Measurements from ENCODE around the gene CDH4.

DNA sequence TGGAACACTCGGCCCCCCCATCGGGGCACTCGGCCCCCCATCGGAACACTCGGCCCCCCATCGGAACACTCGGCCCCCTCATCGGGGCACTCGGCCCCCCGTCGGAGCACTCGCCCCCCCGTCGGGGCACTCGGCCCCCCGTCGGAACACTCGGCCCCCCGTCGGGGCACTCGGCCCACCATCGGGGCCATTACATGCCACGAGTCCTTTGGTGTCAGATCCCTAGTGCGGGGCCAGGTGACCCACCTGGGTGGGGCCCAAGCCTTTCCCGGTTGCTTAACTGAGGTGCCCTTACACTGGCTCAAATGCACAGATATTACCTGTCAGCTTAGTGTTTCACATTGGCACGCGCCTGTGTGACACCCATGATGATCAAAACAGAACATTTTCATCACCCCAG, 717.7 kb downstream of the CDH4 start:
- TF ChIP-seq, protein P1, sequence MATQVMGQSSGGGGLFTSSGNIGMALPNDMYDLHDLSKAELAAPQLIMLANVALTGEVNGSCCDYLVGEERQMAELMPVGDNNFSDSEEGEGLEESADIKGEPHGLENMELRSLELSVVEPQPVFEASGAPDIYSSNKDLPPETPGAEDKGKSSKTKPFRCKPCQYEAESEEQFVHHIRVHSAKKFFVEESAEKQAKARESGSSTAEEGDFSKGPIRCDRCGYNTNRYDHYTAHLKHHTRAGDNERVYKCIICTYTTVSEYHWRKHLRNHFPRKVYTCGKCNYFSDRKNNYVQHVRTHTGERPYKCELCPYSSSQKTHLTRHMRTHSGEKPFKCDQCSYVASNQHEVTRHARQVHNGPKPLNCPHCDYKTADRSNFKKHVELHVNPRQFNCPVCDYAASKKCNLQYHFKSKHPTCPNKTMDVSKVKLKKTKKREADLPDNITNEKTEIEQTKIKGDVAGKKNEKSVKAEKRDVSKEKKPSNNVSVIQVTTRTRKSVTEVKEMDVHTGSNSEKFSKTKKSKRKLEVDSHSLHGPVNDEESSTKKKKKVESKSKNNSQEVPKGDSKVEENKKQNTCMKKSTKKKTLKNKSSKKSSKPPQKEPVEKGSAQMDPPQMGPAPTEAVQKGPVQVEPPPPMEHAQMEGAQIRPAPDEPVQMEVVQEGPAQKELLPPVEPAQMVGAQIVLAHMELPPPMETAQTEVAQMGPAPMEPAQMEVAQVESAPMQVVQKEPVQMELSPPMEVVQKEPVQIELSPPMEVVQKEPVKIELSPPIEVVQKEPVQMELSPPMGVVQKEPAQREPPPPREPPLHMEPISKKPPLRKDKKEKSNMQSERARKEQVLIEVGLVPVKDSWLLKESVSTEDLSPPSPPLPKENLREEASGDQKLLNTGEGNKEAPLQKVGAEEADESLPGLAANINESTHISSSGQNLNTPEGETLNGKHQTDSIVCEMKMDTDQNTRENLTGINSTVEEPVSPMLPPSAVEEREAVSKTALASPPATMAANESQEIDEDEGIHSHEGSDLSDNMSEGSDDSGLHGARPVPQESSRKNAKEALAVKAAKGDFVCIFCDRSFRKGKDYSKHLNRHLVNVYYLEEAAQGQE (IDR thresholded peaks at IDR 0.05; ENCODE audit: low read depth), result no peak
- TF ChIP-seq TEAD4 (IDR thresholded peaks at IDR 0.05) (no peak), MAX (IDR thresholded peaks at IDR 0.05) (no peak)

Data from Ishikawa (cell line).